Measurements from ENCODE around the gene AHCYL2.
"Not testable (repeated sequence)": the region's sequence is repeated elsewhere in the genome, so short reads cannot be mapped to it uniquely, and the experiment has no call there.

AHCYL2 gene

GRCh38 chr7:129437190-129437589 lies 212.4 kb downstream of the AHCYL2 start:
- Histone ChIP-seq H3K4me3 (ENCODE audit: low read length) (no peak overlapping the region), H3K9ac (ENCODE audit: low read depth, low read length) (no peak overlapping the region), H3K9me3 (ENCODE audit: insufficient read depth, low read depth, low read length) (no peaks in the 10 kb centered on the region), H3K4me1 (ENCODE audit: insufficient read depth, low read length) (peaks cover 9% of the 10 kb centered on the region), H3K27me3 (ENCODE audit: insufficient read depth, low read length) (peaks cover 31% of the 10 kb centered on the region), H3K36me3 (ENCODE audit: insufficient read depth, low read depth, low read length) (peaks cover 10% of the 10 kb centered on the region), H3K27ac (ENCODE audit: low read length) (no peak overlapping the region)

GRCh38 chr7:129438281-129438838 lies 213.5 kb downstream of the AHCYL2 start:
- H3K4me3 ChIP-seq (ENCODE audit: low read length): no peak overlapping the region
- peaks cover 2% of the 10 kb centered on the region; the same call in 1 of the 2 replicates for H3K4me1 ChIP-seq (ENCODE audit: insufficient read depth, low read length)
- no peak overlapping the region for H3K27ac ChIP-seq (ENCODE audit: low read length)
- H3K9ac ChIP-seq (ENCODE audit: low read depth, low read length): no peak overlapping the region
- peaks cover 12% of the 10 kb centered on the region for H3K36me3 ChIP-seq (ENCODE audit: insufficient read depth, low read depth, low read length)
- H3K9me3 ChIP-seq (ENCODE audit: insufficient read depth, low read depth, low read length): no peaks in the 10 kb centered on the region
- peaks cover 20% of the 10 kb centered on the region for H3K27me3 ChIP-seq (ENCODE audit: insufficient read depth, low read length)

GRCh38 chr7:129438839-129439651 lies 214.2 kb downstream of the AHCYL2 start:
- H3K9me3 ChIP-seq (ENCODE audit: insufficient read depth, low read depth, low read length): no peaks in the 10 kb centered on the region
- peaks cover 20% of the 10 kb centered on the region for H3K27me3 ChIP-seq (ENCODE audit: insufficient read depth, low read length)
- no peak overlapping the region for H3K9ac ChIP-seq (ENCODE audit: low read depth, low read length)
- H3K4me3 ChIP-seq (ENCODE audit: low read length): no peak overlapping the region
- H3K36me3 ChIP-seq (ENCODE audit: insufficient read depth, low read depth, low read length): peaks cover 17% of the 10 kb centered on the region
- 0 out of 2 replicates have a peak, but pooled peaks cover 2% of the 10 kb centered on the region for H3K4me1 ChIP-seq (ENCODE audit: insufficient read depth, low read length)
- H3K27ac ChIP-seq (ENCODE audit: low read length): no peak overlapping the region

GRCh38 chr7:129439963-129440625 lies 215.3 kb downstream of the AHCYL2 start:
- Histone ChIP-seq H3K27ac (ENCODE audit: low read length) (no peak overlapping the region), H3K36me3 (ENCODE audit: insufficient read depth, low read depth, low read length) (peaks cover 21% of the 10 kb centered on the region)

GRCh38 chr7:129443612-129444011 lies 218.8 kb downstream of the AHCYL2 start:
- no peak overlapping the region for H3K9ac ChIP-seq (ENCODE audit: low read depth, low read length)
- peaks cover 34% of the 10 kb centered on the region for H3K36me3 ChIP-seq (ENCODE audit: insufficient read depth, low read depth, low read length)
- H3K4me1 ChIP-seq (ENCODE audit: insufficient read depth, low read length): no peaks in the 10 kb centered on the region
- no peak overlapping the region for H3K4me3 ChIP-seq (ENCODE audit: low read length)
- H3K27me3 ChIP-seq (ENCODE audit: insufficient read depth, low read length): no peaks in the 10 kb centered on the region
- no peak overlapping the region for H3K27ac ChIP-seq (ENCODE audit: low read length)
- peaks cover 6% of the 10 kb centered on the region for H3K9me3 ChIP-seq (ENCODE audit: insufficient read depth, low read depth, low read length)

More at GRCh38 chr7:129439963-129440625, 215.3 kb downstream of the AHCYL2 start:
- Histone ChIP-seq H3K4me3 (ENCODE audit: low read length) (no peak overlapping the region), H3K9ac (ENCODE audit: low read depth, low read length) (no peak overlapping the region), H3K27me3 (ENCODE audit: insufficient read depth, low read length) (peaks cover 16% of the 10 kb centered on the region), H3K4me1 (ENCODE audit: insufficient read depth, low read length) (0 out of 2 replicates have a peak, but pooled peaks cover 2% of the 10 kb centered on the region), H3K9me3 (ENCODE audit: insufficient read depth, low read depth, low read length) (no peaks in the 10 kb centered on the region)

- Histone ChIP-seq H3K9me3 (ENCODE audit: insufficient read depth, low read depth, low read length) (peaks cover 14% of the 10 kb centered on the region), H3K36me3 (ENCODE audit: insufficient read depth, low read depth, low read length) (peaks cover 37% of the 10 kb centered on the region)
- H3K27ac ChIP-seq (ENCODE audit: low read length): not testable (repeated sequence)
Measured at GRCh38 chr7:129444776-129445175, 219.9 kb downstream of the AHCYL2 start.

GRCh38 chr7:129446925-129447324 lies 222.1 kb downstream of the AHCYL2 start:
- H3K27me3 ChIP-seq (ENCODE audit: insufficient read depth, low read length); H3K4me1 ChIP-seq (ENCODE audit: insufficient read depth, low read length); H3K9ac ChIP-seq (ENCODE audit: low read depth, low read length); H3K27ac ChIP-seq (ENCODE audit: low read length); H3K4me3 ChIP-seq (ENCODE audit: low read length): not testable (repeated sequence)
- H3K9me3 ChIP-seq (ENCODE audit: insufficient read depth, low read depth, low read length): peaks cover 14% of the 10 kb centered on the region
- H3K36me3 ChIP-seq (ENCODE audit: insufficient read depth, low read depth, low read length): peaks cover 29% of the 10 kb centered on the region

More at GRCh38 chr7:129444776-129445175, 219.9 kb downstream of the AHCYL2 start:
- H3K9ac ChIP-seq (ENCODE audit: low read depth, low read length); H3K27me3 ChIP-seq (ENCODE audit: insufficient read depth, low read length); H3K4me3 ChIP-seq (ENCODE audit: low read length); H3K4me1 ChIP-seq (ENCODE audit: insufficient read depth, low read length): not testable (repeated sequence)

GRCh38 chr7:129447445-129447844 lies 222.6 kb downstream of the AHCYL2 start:
- Histone ChIP-seq H3K9me3 (ENCODE audit: insufficient read depth, low read depth, low read length) (peaks cover 14% of the 10 kb centered on the region), H3K36me3 (ENCODE audit: insufficient read depth, low read depth, low read length) (peaks cover 29% of the 10 kb centered on the region)
- H3K4me3 ChIP-seq (ENCODE audit: low read length); H3K27ac ChIP-seq (ENCODE audit: low read length); H3K4me1 ChIP-seq (ENCODE audit: insufficient read depth, low read length); H3K9ac ChIP-seq (ENCODE audit: low read depth, low read length); H3K27me3 ChIP-seq (ENCODE audit: insufficient read depth, low read length): not testable (repeated sequence)

- Histone ChIP-seq H3K9me3 (ENCODE audit: insufficient read depth, low read depth, low read length) (peaks cover 14% of the 10 kb centered on the region), H3K36me3 (ENCODE audit: insufficient read depth, low read depth, low read length) (peaks cover 36% of the 10 kb centered on the region)
- H3K27ac ChIP-seq (ENCODE audit: low read length); H3K4me1 ChIP-seq (ENCODE audit: insufficient read depth, low read length); H3K27me3 ChIP-seq (ENCODE audit: insufficient read depth, low read length); H3K9ac ChIP-seq (ENCODE audit: low read depth, low read length); H3K4me3 ChIP-seq (ENCODE audit: low read length): not testable (repeated sequence)
Measured at GRCh38 chr7:129448608-129449007, 223.8 kb downstream of the AHCYL2 start.

GRCh38 chr7:129450295-129450694 lies 225.5 kb downstream of the AHCYL2 start:
- no peak overlapping the region for H3K27ac ChIP-seq (ENCODE audit: low read length)
- no peaks in the 10 kb centered on the region for H3K4me1 ChIP-seq (ENCODE audit: insufficient read depth, low read length)
- H3K9me3 ChIP-seq (ENCODE audit: insufficient read depth, low read depth, low read length): peaks cover 14% of the 10 kb centered on the region
- H3K36me3 ChIP-seq (ENCODE audit: insufficient read depth, low read depth, low read length): peaks cover 43% of the 10 kb centered on the region
- no peak overlapping the region for H3K4me3 ChIP-seq (ENCODE audit: low read length)
- no peaks in the 10 kb centered on the region for H3K27me3 ChIP-seq (ENCODE audit: insufficient read depth, low read length)
- H3K9ac ChIP-seq (ENCODE audit: low read depth, low read length): no peak overlapping the region

- H3K27ac ChIP-seq (ENCODE audit: low read length): no peak overlapping the region
- H3K36me3 ChIP-seq (ENCODE audit: insufficient read depth, low read depth, low read length): peaks cover 57% of the 10 kb centered on the region
Measured at GRCh38 chr7:129452589-129453231, 227.9 kb downstream of the AHCYL2 start.

More at GRCh38 chr7:129452589-129453231, 227.9 kb downstream of the AHCYL2 start:
- Histone ChIP-seq H3K27me3 (ENCODE audit: insufficient read depth, low read length) (no peaks in the 10 kb centered on the region), H3K9me3 (ENCODE audit: insufficient read depth, low read depth, low read length) (peaks cover 14% of the 10 kb centered on the region), H3K9ac (ENCODE audit: low read depth, low read length) (no peak overlapping the region), H3K4me3 (ENCODE audit: low read length) (no peak overlapping the region), H3K4me1 (ENCODE audit: insufficient read depth, low read length) (no peaks in the 10 kb centered on the region)

Data from iPS-20b (cell line).